Heart left ventricle (tissue), 16 donors: Measurements from ENCODE around the gene SERBP1. TPM values are rescaled to one million over a fixed set of nuclear protein-coding genes. Genes with fewer than 3 reads are reported as not detected.

Experiments
- ATAC-seq, 4 donors: fragments of 200-7000 bp; cut with Tn5 transposase; one replicate each; pipeline ENCODE4 v1.9.1; 2020 to 2022; ENCODE audit warnings: moderate library complexity in 4 of 4, mild to moderate bottlenecking in 3 of 4, moderate number of reproducible peaks in 1 of 4
- DNase-seq, 5 donors: peaks; one replicate each; pipeline ENCODE4 v3.0.0-alpha.2; 2020
- H3K27ac ChIP-seq, 12 donors: fragments of 200-600 bp; sonication (generic) in 4 of 12; one replicate each; pipeline versions ENCODE4 v1.5.0 to v1.8.0; 2016 to 2022; ENCODE audit warnings: mild to moderate bottlenecking in 2 of 12
- H3K27me3 ChIP-seq, 9 donors: fragments of 200-600 bp; sonication (generic) in 2 of 9; one replicate each; pipeline versions ENCODE4 v1.5.1 to v1.8.0; 2016 to 2022; ENCODE audit warnings: mild to moderate bottlenecking in 3 of 9
- H3K36me3 ChIP-seq, 9 donors: fragments of 200-600 bp; sonication (generic) in 2 of 9; one replicate each; pipeline versions ENCODE4 v1.5.0 to v1.8.0; 2018 to 2022; ENCODE audit warnings: mild to moderate bottlenecking in 2 of 9
- H3K4me1 ChIP-seq, 12 donors: fragments of 200-600 bp; sonication (generic) in 4 of 12; one replicate each; pipeline versions ENCODE4 v1.5.0 to v1.8.0; 2016 to 2022; ENCODE audit warnings: mild to moderate bottlenecking in 3 of 12
- H3K4me3 ChIP-seq, 12 donors: fragments of 200-600 bp; sonication (generic) in 4 of 12; one replicate each; pipeline versions ENCODE4 v1.5.0 to v1.8.0; 2017 to 2022; ENCODE audit warnings: mild to moderate bottlenecking in 9 of 12, moderate library complexity in 4 of 12
- H3K9me3 ChIP-seq, 12 donors: fragments of 200-600 bp; sonication (generic) in 4 of 12; one replicate each; pipeline versions ENCODE4 v1.5.0 to v1.8.0; 2016 to 2022; ENCODE audit warnings: mild to moderate bottlenecking in 1 of 12
- CTCF ChIP-seq, 12 donors: fragments of 200-600 bp; sonication (generic) in 4 of 12; IDR thresholded peaks; one replicate each; pipeline versions ENCODE4 v1.5.0 to v1.8.0; 2018 to 2022; ENCODE audit warnings: antibody characterized with exemption in 12 of 12, mild to moderate bottlenecking in 5 of 12
- POLR2A ChIP-seq, 2 donors: fragments of 450-650 bp; IDR thresholded peaks; one replicate each; pipeline ENCODE4 v1.6.1; 2017; ENCODE audit warnings: antibody characterized with exemption in 2 of 2, mild to moderate bottlenecking in 2 of 2, moderate library complexity in 2 of 2
- WGBS, 4 donors: extraction: QIAGEN DNeasy Blood & Tissue Kit in 2 of 4; methylation state at CpG; one replicate each; pipeline versions ENCODE4 v1.1.5 to v1.1.7; 2013 to 2018; 5-methylcytosine and 5-hydroxymethylcytosine counted together
- intact Hi-C, 10 donors: fragments of 100-400 bp; cut with DNase I; formaldehyde crosslinking; loops; one replicate each; pipeline versions ENCODE4 v1.11.1 to v1.14.2; 2022
- polyA plus RNA-seq, 2 donors: library from polyadenylated mRNA; stranded (reverse); fragments of 200-250 nt; gene quantifications; one replicate each; pipeline ENCODE4 v1.2.3, GENCODE V29; 2013
- total RNA-seq, 9 donors: library from RNA; depleted of rRNA in 2 of 9; stranded (reverse); fragments of >200 nt in 2 of 9; fragmentation: NEBNext Ultra II Directional in 3 of 9; extraction: Animal tissue kit (Norgen Biotek cat#: 25700) in 3 of 9; gene quantifications; one replicate each; pipeline versions ENCODE4 v1.1.0 to v1.2.4, GENCODE V29; 2016 to 2023
- donor health status: ischemic (EF 13 %, LVEDD 7.1; RV severe dilation, severe dysfunction).
- donor health status: healthy with polysubstance abuse.
- donor health status: DM: no; HTN: yes; CAD: no.
- donor health status: DM: no; HTN: no; CAD: no.
- donor health status: ischemic (EF 25% LVEDD 6.9; RV normal size, moderate dysfunction).
- donor health status: ischemic (EF 25% LVEDD 5.7; RV mildly dilated, moderate dysfunction).
- donor health status: healthy.
- donor health status: DM: yes; HTN: yes; CAD: no.
- donor health status: ischemic (EF 35%, LVEDD 5.7; RV mildly dilated, moderate dysfunction).
- donor health status: nonischemic (EF 11% LVEDD 7.7; RV severe dilation, severe dysfunction).
- donor health status: DM: yes; HTN: yes; CAD: no.
- donor health status: PGD.
- donor health status: ischemic (EF 29% LVEDD 5.4; RV normal size, mild dysfunction).
- donor health status: nonischemic (EF 23%, LVEDD 6.1; RV moderate dilation, normal function).

SERBP1 gene
- total and polyA plus RNA-seq, 11 donors, result 68.8 to 197 (median 148) TPM

GRCh38 chr1:67429011-67429527 is 1.1 kb downstream of the SERBP1 start:
- TF ChIP-seq CTCF (IDR thresholded peaks at IDR 0.05), result no peak
- no peak for TF ChIP-seq POLR2A (IDR thresholded peaks at IDR 0.05)
- Histone ChIP-seq H3K36me3 (peaks cover 0 to 25% (median 20%) of the 10 kb centered on the region in 9 donors), H3K27me3 (no peaks in the 10 kb centered on the region), H3K9me3 (no peaks in the 10 kb centered on the region), H3K4me1 (peaks cover 0 to 62% (median 33%) of the 10 kb centered on the region in 12 donors), H3K27ac (peak overlapping the region in 10 of 12 donors; percentile 86 to 97 (median 92)), H3K4me3 (peak overlapping the region; percentile 59 to 95 (median 84))
- intact Hi-C loops, result loop anchor here in 3 of 10 donors (5.0 to 10.0 kb wide), 3 partner anchors 33 to 58 kb away; no protein-coding TSS in a partner anchor
- WGBS, 4 donors, result 0 to 1% (median 1%) methylated on average over 25 of the region's 25 CpGs
- ATAC-seq (no peak), DNase-seq (no peak)

GRCh38 chr1:67427947-67428346 is 2.3 kb downstream of the SERBP1 start:
- Histone ChIP-seq H3K36me3 (peaks cover 0 to 37% (median 32%) of the 10 kb centered on the region in 9 donors), H3K27ac (peak overlapping the region in 4 of 12 donors; percentile 2 to 95 (median 7)), H3K4me1 (peaks cover 0 to 51% (median 29%) of the 10 kb centered on the region in 12 donors), H3K27me3 (no peaks in the 10 kb centered on the region), H3K4me3 (peak overlapping the region in 11 of 12 donors; percentile 59 to 95 (median 83)), H3K9me3 (no peaks in the 10 kb centered on the region)
- intact Hi-C loops, result loop anchor here in 4 of 10 donors (2.0 to 10.0 kb wide), 4 partner anchors 21 to 59 kb away; no protein-coding TSS in a partner anchor
- no peak for ATAC-seq
- TF ChIP-seq CTCF (IDR thresholded peaks at IDR 0.05) (no peak), POLR2A (IDR thresholded peaks at IDR 0.05) (no peak)
- no peak for DNase-seq
- WGBS, 4 donors, result 3 to 6% (median 3%) methylated on average over 3 of the region's 3 CpGs

GRCh38 chr1:67427465-67427864 is 2.7 kb downstream of the SERBP1 start:
- DNase-seq, result no peak
- Histone ChIP-seq H3K4me1 (peaks cover 0 to 48% (median 29%) of the 10 kb centered on the region in 12 donors), H3K27me3 (no peaks in the 10 kb centered on the region), H3K9me3 (no peaks in the 10 kb centered on the region), H3K36me3 (peaks cover 0 to 41% (median 36%) of the 10 kb centered on the region in 9 donors), H3K4me3 (peak overlapping the region in 10 of 12 donors; percentile 59 to 95 (median 84)), H3K27ac (peak overlapping the region in 3 of 12 donors; percentile 2 to 95 (median 11))
- TF ChIP-seq POLR2A (IDR thresholded peaks at IDR 0.05) (no peak), CTCF (IDR thresholded peaks at IDR 0.05) (no peak)
- intact Hi-C loops, result loop anchor here in 4 of 10 donors (2.0 to 10.0 kb wide), 4 partner anchors 21 to 60 kb away; no protein-coding TSS in a partner anchor
- 3 to 11% (median 7%) methylated on average over 2 of the region's 2 CpGs for WGBS, 4 donors
- ATAC-seq, result no peak

- Histone ChIP-seq H3K4me3 (no peak overlapping the region), H3K9me3 (no peaks in the 10 kb centered on the region), H3K4me1 (peaks cover 0 to 39% (median 18%) of the 10 kb centered on the region in 12 donors), H3K27ac (peak overlapping the region in 3 of 12 donors; percentile 20 to 35 (median 33)), H3K27me3 (no peaks in the 10 kb centered on the region), H3K36me3 (peaks cover 0 to 100% (median 98%) of the 10 kb centered on the region in 9 donors)
- DNase-seq (no peak), ATAC-seq (peak in 3 of 4 donors; percentile 18 to 57 (median 36))
- intact Hi-C loops, result loop anchor here in 1 of 10 donors (10.0 kb wide), 1 partner anchor 64 kb away; no protein-coding TSS in a partner anchor
- TF ChIP-seq POLR2A (IDR thresholded peaks at IDR 0.05) (no peak), CTCF (IDR thresholded peaks at IDR 0.05) (no peak)
Measured at GRCh38 chr1:67420835-67421492, 9.2 kb downstream of the SERBP1 start.
